IMR-90 (cell line): ENCODE data around the gene CDK11B. TPM values are rescaled to one million over a fixed set of nuclear protein-coding genes. Genes with fewer than 3 reads are reported as not detected.

Source experiments
- ATAC-seq: fragments of 200-7000 bp; cut with Tn5 transposase; 2 replicates; pipeline ENCODE4 v1.9.1; 2020; ENCODE audit warnings: low read depth, mild to moderate bottlenecking, moderate library complexity
- BruUV-seq: library from RNA; stranded (reverse); fragments of 400-500 nt; replicated peaks from 2 replicates; lab custom pipeline; 2021; lab: Mats Ljungman, UMichigan
- CTCF ChIA-PET: fragments of 300-600 bp; formaldehyde crosslinking; extraction: SDS; loops from one replicate; lab custom pipeline; 2021; ENCODE audit warnings: antibody characterized with exemption; lab: Yijun Ruan, JAX
- POLR2A ChIA-PET: fragments of 300-600 bp; sonication (Branson Sonifier 250); formaldehyde crosslinking; loops from one replicate; lab custom pipeline; 2022; ENCODE audit warnings: antibody characterized with exemption; ENCODE audit not compliant: unreplicated experiment; lab: Charles Lee
- DNase-seq: peaks from one replicate; pipeline ENCODE4 v3.0.0; 2013
- H2AFZ ChIP-seq: replicated peaks from 2 replicates; pipeline ENCODE3; 2013; ENCODE audit warnings: low read length, mild to moderate bottlenecking; ENCODE audit not compliant: poor library complexity
- H2AK5ac ChIP-seq: 2 replicates; pipeline ENCODE4 v1.6.1; 2013; ENCODE audit warnings: low read depth, low read length, inconsistent platforms
- H2AK9ac ChIP-seq: replicated peaks from 2 replicates; pipeline ENCODE3; 2013; ENCODE audit warnings: mild to moderate bottlenecking, low read depth, low read length, moderate library complexity; ENCODE audit not compliant: poor library complexity
- H2BK120ac ChIP-seq: 2 replicates; pipeline ENCODE4 v1.6.1; 2013; ENCODE audit warnings: low read depth, low read length, inconsistent platforms
- H2BK15ac ChIP-seq: 3 replicates; pipeline ENCODE4 v1.6.1; 2013; ENCODE audit warnings: low read depth, low read length, inconsistent platforms
- H2BK20ac ChIP-seq: 2 replicates; pipeline ENCODE4 v1.6.1; 2013; ENCODE audit warnings: low read depth, mild to moderate bottlenecking, inconsistent platforms, low read length, moderate library complexity
- H2BK5ac ChIP-seq: 2 replicates; pipeline ENCODE4 v1.6.1; 2013; ENCODE audit warnings: mild to moderate bottlenecking, low read depth, low read length, inconsistent platforms; ENCODE audit not compliant: poor library complexity, severe bottlenecking
- H3K14ac ChIP-seq: replicated peaks from 2 replicates; pipeline ENCODE4 v1.6.1; 2013; ENCODE audit warnings: low read depth, low read length, inconsistent platforms
- H3K18ac ChIP-seq: 2 replicates; pipeline ENCODE4 v1.6.1; 2013; ENCODE audit warnings: low read depth, low read length, control low read depth
- H3K23ac ChIP-seq: 2 replicates; pipeline ENCODE4 v1.6.1; 2013; ENCODE audit warnings: low read depth, low read length, inconsistent platforms
- H3K27ac ChIP-seq: 2 replicates; pipeline ENCODE4 v1.5.1; 2013; ENCODE audit warnings: mild to moderate bottlenecking, control low read depth, low read length; ENCODE audit not compliant: insufficient read depth
- H3K27me3 ChIP-seq: 2 replicates; pipeline ENCODE4 v1.6.1; 2013; ENCODE audit warnings: low read length; ENCODE audit not compliant: control insufficient read depth, insufficient read depth
- H3K36me3 ChIP-seq: 2 replicates; pipeline ENCODE4 v1.6.1; 2013; ENCODE audit warnings: low read length, mixed read lengths; ENCODE audit not compliant: control insufficient read depth, insufficient read depth
- H3K4ac ChIP-seq: 2 replicates; pipeline ENCODE4 v1.6.1; 2013; ENCODE audit warnings: low read depth, low read length, inconsistent platforms
- H3K4me1 ChIP-seq: 2 replicates; pipeline ENCODE4 v1.6.1; 2013; ENCODE audit warnings: low read length, mixed read lengths; ENCODE audit not compliant: control insufficient read depth, insufficient read depth
- H3K4me2 ChIP-seq: 2 replicates; pipeline ENCODE4 v1.6.1; 2013; ENCODE audit warnings: low read depth, mild to moderate bottlenecking, control low read depth, low read length, moderate library complexity
- H3K4me3 ChIP-seq: 2 replicates; pipeline ENCODE4 v1.5.1; 2013; ENCODE audit warnings: low read depth, mild to moderate bottlenecking, control low read depth, low read length, moderate library complexity; ENCODE audit not compliant: insufficient read depth
- H3K56ac ChIP-seq: 2 replicates; pipeline ENCODE4 v1.6.1; 2013; ENCODE audit warnings: low read length, inconsistent platforms; ENCODE audit not compliant: insufficient read depth; ENCODE audit errors: extremely low read depth
- H3K79me1 ChIP-seq, 2 experiments: 2 replicates each; pipeline ENCODE4 v1.6.1; 2013; ENCODE audit warnings: low read length in 2 of 2, inconsistent platforms in 1 of 2, low read depth in 1 of 2
- H3K9ac ChIP-seq: 2 replicates; pipeline ENCODE4 v1.6.1; 2013; ENCODE audit warnings: low read depth, low read length, control low read depth
- H3K9me1 ChIP-seq: 2 replicates; pipeline ENCODE4 v1.6.1; 2013; ENCODE audit warnings: low read length, inconsistent platforms; ENCODE audit not compliant: insufficient read depth
- H3K9me3 ChIP-seq: 2 replicates; pipeline ENCODE4 v1.6.1; 2013; ENCODE audit warnings: low read length; ENCODE audit not compliant: control insufficient read depth, insufficient read depth
- H4K20me1 ChIP-seq: 2 replicates; pipeline ENCODE4 v1.6.1; 2013; ENCODE audit warnings: low read length, inconsistent platforms; ENCODE audit not compliant: insufficient read depth
- H4K5ac ChIP-seq: 2 replicates; pipeline ENCODE4 v1.6.1; 2013; ENCODE audit warnings: mild to moderate bottlenecking, low read depth, low read length, control low read depth
- H4K8ac ChIP-seq, 2 experiments: 2 replicates each; pipeline ENCODE4 v1.6.1; 2013; ENCODE audit warnings: low read depth in 2 of 2, low read length in 2 of 2, control low read depth in 1 of 2, inconsistent platforms in 1 of 2
- H4K91ac ChIP-seq: 2 replicates; pipeline ENCODE4 v1.6.1; 2013; ENCODE audit warnings: low read depth, low read length, inconsistent platforms; ENCODE audit not compliant: insufficient read depth
- CHD1 ChIP-seq: IDR thresholded peaks from 2 replicates; pipeline ENCODE4 v1.6.1; 2012; ENCODE audit warnings: low read depth, low read length, improper control_type of control experiment
- CTCF ChIP-seq: conservative IDR thresholded peaks from 2 replicates; pipeline ENCODE4 v1.5.1; 2012; ENCODE audit warnings: mild to moderate bottlenecking, low read depth, low read length, improper control_type of control experiment
- FOS ChIP-seq: fragments of 150-350 bp; IDR thresholded peaks from 2 replicates; pipeline ENCODE4 v1.6.1; 2016; ENCODE audit warnings: low read depth, low read length
- MAFK ChIP-seq: IDR thresholded peaks from 2 replicates; pipeline ENCODE4 v1.6.1; 2012; ENCODE audit warnings: low read depth, low read length, improper control_type of control experiment
- MAZ ChIP-seq: IDR thresholded peaks from 2 replicates; pipeline ENCODE4 v1.6.1; 2012; ENCODE audit warnings: low read depth, mild to moderate bottlenecking, low read length, improper control_type of control experiment, moderate library complexity, borderline replicate concordance
- MXI1 ChIP-seq: IDR thresholded peaks from 2 replicates; pipeline ENCODE4 v1.6.1; 2012; ENCODE audit warnings: low read depth, mild to moderate bottlenecking, low read length, moderate library complexity, borderline replicate concordance
- NFE2L2 ChIP-seq: fragments of 150-350 bp; IDR thresholded peaks from 2 replicates; pipeline ENCODE4 v1.6.1; 2016; ENCODE audit warnings: low read depth, mild to moderate bottlenecking, low read length
- POLR2A ChIP-seq: IDR thresholded peaks from 2 replicates; pipeline ENCODE4 v1.6.1; 2012; ENCODE audit warnings: mild to moderate bottlenecking, low read depth, low read length
- RAD21 ChIP-seq: IDR thresholded peaks from 2 replicates; pipeline ENCODE4 v1.6.1; 2012; ENCODE audit warnings: low read length, improper control_type of control experiment
- RCOR1 ChIP-seq: IDR thresholded peaks from 2 replicates; pipeline ENCODE4 v1.6.1; 2012; ENCODE audit warnings: mild to moderate bottlenecking, low read length, improper control_type of control experiment; ENCODE audit not compliant: insufficient replicate concordance
- RFX5 ChIP-seq: IDR thresholded peaks from 2 replicates; pipeline ENCODE4 v1.8.0; 2012; ENCODE audit warnings: low read depth, mild to moderate bottlenecking, low read length, moderate library complexity
- SMC3 ChIP-seq: fragments of 150-350 bp; IDR thresholded peaks from 2 replicates; pipeline ENCODE4 v1.6.1; 2016; ENCODE audit warnings: low read depth, mild to moderate bottlenecking, antibody characterized with exemption, low read length, moderate library complexity
- WGBS, 2 experiments: methylation state at CpG; one replicate each; pipeline versions ENCODE4 v1.1.5 to v1.1.7; 2013; ENCODE audit warnings: missing lambda C conversion rate in 2 of 2; ENCODE audit not compliant: insufficient read length in 1 of 2; ENCODE audit errors: extremely low coverage in 2 of 2; 5-methylcytosine and 5-hydroxymethylcytosine counted together
- dilution Hi-C: fragments of 300-500 bp; cut with HindIII; formaldehyde crosslinking; loops from one replicate; pipeline ENCODE4 v1.14.3; 2018; ENCODE audit warnings: low sequenced_read_pairs; ENCODE audit not compliant: unreplicated experiment
- in situ Hi-C: fragments of 300-500 bp; cut with MboI; formaldehyde crosslinking; loops from 3 replicates; pipeline ENCODE4 v1.14.3; 2019; ENCODE audit warnings: low sequenced_read_pairs, inconsistent platforms, mixed read lengths
- intact Hi-C: fragments of 100-400 bp; cut with micrococcal nuclease; formaldehyde crosslinking; loops from 2 replicates; pipeline ENCODE4 v1.10.0; 2022
- polyA plus RNA-seq, 3 experiments: library from polyadenylated mRNA; depleted of rRNA; stranded (reverse); fragments of >200 nt; gene quantifications; 2 replicates each; pipeline ENCODE4 v1.2.3, GENCODE V29; 2012; ENCODE audit warnings: low replicate concordance in 1 of 3
- total RNA-seq: library from RNA; depleted of rRNA; stranded (reverse); fragments of >200 nt; gene quantifications from 2 replicates; pipeline ENCODE4 v1.2.3, GENCODE V29; 2012
- TF ChIP-seq, protein P1 (sequence below): fragments of 150-350 bp; IDR thresholded peaks from 2 replicates; pipeline ENCODE4 v1.6.1; 2016; ENCODE audit warnings: low read depth, mild to moderate bottlenecking, low read length, moderate library complexity, borderline replicate concordance

Gene CDK11B
- total and polyA plus RNA-seq, 2 of the 4 experiments (the other 2 are of a cell fraction): 8.2 to 19.1 TPM

GRCh38 chr1:1599030-1599934 is 59.5 kb downstream of the CDK11B start:
- Histone ChIP-seq H3K9me1 (no peaks in the 10 kb centered on the region), H2BK20ac (no peak overlapping the region), H4K91ac (no peak overlapping the region), H2BK15ac (no peak overlapping the region), H3K4ac (no peak overlapping the region), H3K9ac (no peak overlapping the region), H3K18ac (no peak overlapping the region), H2AK9ac (peak overlapping the region; percentile 28), H3K4me1 (peaks cover 10% of the 10 kb centered on the region; the same call in 1 of the 2 replicates), H3K56ac (no peak overlapping the region), H3K23ac (no peak overlapping the region), H3K36me3 (no peaks in the 10 kb centered on the region), H3K4me2 (peak overlapping the region; percentile 62), H4K8ac (no peak overlapping the region), H4K20me1 (no peaks in the 10 kb centered on the region), H2BK120ac (no peak overlapping the region), H2AFZ (peak overlapping the region; percentile 87), H3K27ac (no peak overlapping the region; the same call in 1 of the 2 replicates), H2AK5ac (no peak overlapping the region; the same call in 1 of the 2 replicates), H3K27me3 (peaks cover 24% of the 10 kb centered on the region), H3K9me3 (no peaks in the 10 kb centered on the region), H4K5ac (no peak overlapping the region), H2BK5ac (no peak overlapping the region), H3K14ac (no peak overlapping the region), H3K79me1 (no peaks in the 10 kb centered on the region), H3K4me3 (peak overlapping the region; percentile 39)
- intact Hi-C loops (no loop called here), dilution Hi-C loops (no loop called here), in situ Hi-C loops (no loop called here)
- no TSS peak for BruUV-seq
- TF ChIP-seq RFX5 (no peak), MAZ (no peak), MAFK (no peak), NFE2L2 (no peak), POLR2A (no peak), SMC3 (no peak), RCOR1 (no peak), CTCF (0 out of 2 replicates have a peak, but pooled peaks have one; percentile 9), MXI1 (peak; percentile 46; the same call in 1 of the 2 replicates), FOS (no peak), RAD21 (no peak), CHD1 (no peak)
- TF ChIP-seq, protein P1, sequence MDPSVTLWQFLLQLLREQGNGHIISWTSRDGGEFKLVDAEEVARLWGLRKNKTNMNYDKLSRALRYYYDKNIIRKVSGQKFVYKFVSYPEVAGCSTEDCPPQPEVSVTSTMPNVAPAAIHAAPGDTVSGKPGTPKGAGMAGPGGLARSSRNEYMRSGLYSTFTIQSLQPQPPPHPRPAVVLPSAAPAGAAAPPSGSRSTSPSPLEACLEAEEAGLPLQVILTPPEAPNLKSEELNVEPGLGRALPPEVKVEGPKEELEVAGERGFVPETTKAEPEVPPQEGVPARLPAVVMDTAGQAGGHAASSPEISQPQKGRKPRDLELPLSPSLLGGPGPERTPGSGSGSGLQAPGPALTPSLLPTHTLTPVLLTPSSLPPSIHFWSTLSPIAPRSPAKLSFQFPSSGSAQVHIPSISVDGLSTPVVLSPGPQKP: no peak
- CTCF ChIA-PET: no interaction called here
- ATAC-seq (peak; percentile 75), DNase-seq (peak; percentile 37)
- POLR2A ChIA-PET: no interaction called here
- 7% methylated on average over 72 of the region's 111 CpGs; no CpG with 5 or more reads in 1 of the 2 experiments for WGBS, 2 experiments
